Measurements from ENCODE around the gene HOXB4. TPM values are rescaled to one million over a fixed set of nuclear protein-coding genes. Genes with fewer than 3 reads are reported as not detected.

Gene HOXB4
- total RNA-seq, 1 donor from 2014 or later = 3.3 TPM

DNA sequence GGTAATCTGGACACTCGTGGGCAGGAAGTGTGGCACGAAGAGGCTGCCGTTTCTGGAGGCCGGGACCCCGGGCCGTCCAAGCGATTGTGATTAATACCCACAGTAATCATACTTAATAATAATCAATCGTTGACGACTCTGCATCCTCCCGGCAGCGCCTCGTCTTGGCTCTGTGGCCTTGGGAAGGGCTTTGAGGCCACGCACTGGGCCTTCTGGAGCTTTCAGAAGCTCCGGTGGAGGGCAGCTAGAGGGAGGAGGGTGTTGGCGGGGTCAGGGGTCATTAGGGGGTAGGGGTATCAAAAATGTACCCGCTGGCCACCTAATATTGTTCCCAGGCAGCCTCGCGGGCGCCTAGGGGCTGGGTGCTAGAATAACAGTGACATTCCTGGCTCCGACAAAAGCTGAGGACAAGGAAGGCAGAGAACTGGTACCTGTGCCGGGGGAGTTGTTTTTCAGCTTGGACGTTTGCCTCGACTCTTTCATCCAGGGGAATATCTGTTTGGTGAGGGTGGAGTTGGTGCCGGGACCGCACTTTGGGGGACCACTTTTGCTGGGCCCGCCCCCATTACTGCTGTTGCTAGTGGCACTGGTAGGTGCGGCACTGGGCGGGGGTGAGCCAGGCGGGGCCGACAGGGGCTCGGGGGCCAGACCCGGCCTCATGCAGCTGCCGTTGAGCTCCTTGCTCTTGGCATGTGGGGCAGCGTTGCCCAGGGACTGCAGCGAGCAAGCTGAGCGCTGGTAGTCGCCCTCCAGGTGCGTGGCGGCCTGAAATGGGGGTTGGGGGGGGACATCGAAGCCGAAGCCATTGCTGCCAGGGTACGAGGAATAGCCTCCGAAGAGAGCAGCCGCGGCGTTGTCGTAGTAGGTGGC, 26.3 kb downstream of the HOXB4 start:
- no peak overlapping the region for H3K27ac Mint-ChIP-seq
- no peak for DNase-seq (ENCODE audit: low spot score)
- no peak overlapping the region for H3K4me3 Mint-ChIP-seq (ENCODE audit: low read depth)
- H3K36me3 Mint-ChIP-seq (ENCODE audit: low read depth) = peaks cover 7% of the 10 kb centered on the region
- intact Hi-C loops (cut with micrococcal nuclease) = no loop called here
- peaks cover 19% of the 10 kb centered on the region for H3K27me3 Mint-ChIP-seq (ENCODE audit: low read depth)
- H3K9me3 Mint-ChIP-seq = no peaks in the 10 kb centered on the region
- peaks cover 29% of the 10 kb centered on the region for H3K4me1 Mint-ChIP-seq (ENCODE audit: low read depth)

GRCh38 chr17:48551214-48551555, 27.0 kb downstream of the HOXB4 start:
- no peak overlapping the region for H3K4me3 Mint-ChIP-seq (ENCODE audit: low read depth)
- intact Hi-C loops (cut with micrococcal nuclease) = no loop called here
- DNase-seq (ENCODE audit: low spot score) = no peak
- peaks cover 12% of the 10 kb centered on the region for H3K27me3 Mint-ChIP-seq (ENCODE audit: low read depth)
- no peaks in the 10 kb centered on the region for H3K9me3 Mint-ChIP-seq
- peaks cover 36% of the 10 kb centered on the region for H3K4me1 Mint-ChIP-seq (ENCODE audit: low read depth)
- no peak overlapping the region for H3K27ac Mint-ChIP-seq
- peaks cover 7% of the 10 kb centered on the region for H3K36me3 Mint-ChIP-seq (ENCODE audit: low read depth)

DNA sequence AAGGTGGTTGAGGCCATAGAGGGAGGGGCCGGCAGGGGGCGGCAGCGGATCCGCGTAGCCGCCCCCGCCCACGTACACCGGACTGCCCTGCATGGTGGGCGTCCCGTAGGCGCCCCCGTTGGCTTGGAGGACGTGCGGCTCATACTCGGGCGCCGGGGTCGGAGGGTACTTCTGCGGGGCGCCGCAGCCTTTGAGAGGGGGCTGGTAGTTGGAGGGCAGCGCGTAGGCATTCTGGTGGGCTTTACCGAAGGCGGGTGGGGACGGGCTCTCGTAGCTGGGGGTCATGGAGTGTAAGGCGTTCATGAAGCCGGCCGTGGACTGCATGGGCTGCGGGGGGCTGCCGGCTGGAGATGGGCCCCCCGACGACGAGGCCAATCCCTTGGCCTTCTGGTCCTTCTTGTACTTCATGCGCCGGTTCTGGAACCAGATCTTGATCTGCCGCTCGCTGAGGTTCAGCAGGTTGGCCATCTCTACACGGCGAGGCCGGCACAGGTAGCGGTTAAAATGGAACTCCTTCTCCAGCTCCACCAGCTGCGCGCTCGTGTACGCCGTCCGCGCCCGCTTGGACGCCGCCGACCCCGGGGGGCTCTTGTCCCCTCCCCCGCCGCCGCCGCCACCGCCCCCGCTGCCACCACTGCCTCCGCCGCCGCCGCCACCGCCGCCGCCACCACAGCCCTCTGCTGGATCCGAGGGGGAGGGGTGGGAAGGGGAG, 27.5 kb downstream of the HOXB4 start:
- Mint-ChIP-seq H3K36me3 (ENCODE audit: low read depth) (peaks cover 7% of the 10 kb centered on the region), H3K27me3 (ENCODE audit: low read depth) (peaks cover 8% of the 10 kb centered on the region), H3K4me3 (ENCODE audit: low read depth) (no peak overlapping the region), H3K9me3 (no peaks in the 10 kb centered on the region), H3K27ac (no peak overlapping the region), H3K4me1 (ENCODE audit: low read depth) (peaks cover 39% of the 10 kb centered on the region)
- no peak for DNase-seq (ENCODE audit: low spot score)
- intact Hi-C loops (cut with micrococcal nuclease) = no loop called here

GRCh38 chr17:48549914-48550501, 28.1 kb downstream of the HOXB4 start:
- H3K36me3 Mint-ChIP-seq (ENCODE audit: low read depth) = peaks cover 7% of the 10 kb centered on the region
- peaks cover 4% of the 10 kb centered on the region for H3K27me3 Mint-ChIP-seq (ENCODE audit: low read depth)

DNA sequence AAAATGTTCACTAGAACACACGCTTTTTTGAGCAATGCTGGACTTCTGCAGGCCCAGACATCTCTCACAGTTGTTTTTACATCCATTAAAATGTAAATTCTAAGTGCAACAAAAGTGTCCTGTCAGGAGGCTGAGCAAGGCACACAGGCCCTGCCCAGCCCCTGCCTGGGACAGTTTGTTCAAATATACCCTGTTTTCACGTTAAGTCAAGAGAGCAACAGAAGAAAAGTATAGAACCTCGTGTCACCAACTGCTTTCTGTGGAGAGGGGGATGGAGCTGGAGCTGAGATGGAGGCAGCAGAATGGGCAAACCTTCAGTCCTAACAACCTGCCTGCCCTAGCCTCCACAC, 28.9 kb downstream of the HOXB4 start:
- Mint-ChIP-seq H3K27ac (no peak overlapping the region), H3K27me3 (ENCODE audit: low read depth) (peaks cover 2% of the 10 kb centered on the region), H3K4me3 (ENCODE audit: low read depth) (no peak overlapping the region), H3K9me3 (no peaks in the 10 kb centered on the region), H3K4me1 (ENCODE audit: low read depth) (peaks cover 37% of the 10 kb centered on the region), H3K36me3 (ENCODE audit: low read depth) (peaks cover 7% of the 10 kb centered on the region)
- no peak for DNase-seq (ENCODE audit: low spot score)
- intact Hi-C loops (cut with micrococcal nuclease) = no loop called here

More at GRCh38 chr17:48549914-48550501, 28.1 kb downstream of the HOXB4 start:
- Mint-ChIP-seq H3K4me1 (ENCODE audit: low read depth) (peaks cover 40% of the 10 kb centered on the region), H3K9me3 (no peaks in the 10 kb centered on the region), H3K4me3 (ENCODE audit: low read depth) (no peak overlapping the region), H3K27ac (no peak overlapping the region)
- DNase-seq (ENCODE audit: low spot score) = no peak
- intact Hi-C loops (cut with micrococcal nuclease) = no loop called here

GRCh38 chr17:48548523-48549280, 29.4 kb downstream of the HOXB4 start:
- Mint-ChIP-seq H3K27me3 (ENCODE audit: low read depth) (peaks cover 2% of the 10 kb centered on the region), H3K4me3 (ENCODE audit: low read depth) (peak overlapping the region; percentile 57), H3K4me1 (ENCODE audit: low read depth) (peaks cover 39% of the 10 kb centered on the region), H3K9me3 (no peaks in the 10 kb centered on the region), H3K27ac (peak overlapping the region; percentile 82), H3K36me3 (ENCODE audit: low read depth) (peaks cover 6% of the 10 kb centered on the region)
- no peak for DNase-seq (ENCODE audit: low spot score)
- intact Hi-C loops (cut with micrococcal nuclease) = no loop called here

GRCh38 chr17:48547808-48548522, 30.2 kb downstream of the HOXB4 start:
- H3K27me3 Mint-ChIP-seq (ENCODE audit: low read depth) = peaks cover 1% of the 10 kb centered on the region
- peak overlapping the region; percentile 57 for H3K4me3 Mint-ChIP-seq (ENCODE audit: low read depth)
- peaks cover 5% of the 10 kb centered on the region for H3K36me3 Mint-ChIP-seq (ENCODE audit: low read depth)
- H3K9me3 Mint-ChIP-seq = no peaks in the 10 kb centered on the region
- H3K27ac Mint-ChIP-seq = peak overlapping the region; percentile 82
- peaks cover 39% of the 10 kb centered on the region for H3K4me1 Mint-ChIP-seq (ENCODE audit: low read depth)
- intact Hi-C loops (cut with micrococcal nuclease) = loop anchor here (2.0 kb wide), 2 partner anchors 31 to 37 kb away; partner anchors contain the start of gene HOXB4
- peak; percentile 33 for DNase-seq (ENCODE audit: low spot score)

GRCh38 chr17:48546924-48547807, 31.0 kb downstream of the HOXB4 start:
- Mint-ChIP-seq H3K4me3 (ENCODE audit: low read depth) (peak overlapping the region; percentile 56), H3K9me3 (no peaks in the 10 kb centered on the region), H3K27me3 (ENCODE audit: low read depth) (peaks cover 1% of the 10 kb centered on the region), H3K36me3 (ENCODE audit: low read depth) (peaks cover 11% of the 10 kb centered on the region), H3K4me1 (ENCODE audit: low read depth) (peaks cover 39% of the 10 kb centered on the region), H3K27ac (peak overlapping the region; percentile 82)
- intact Hi-C loops (cut with micrococcal nuclease) = loop anchor here (2.0 kb wide), 2 partner anchors 32 to 36 kb away; partner anchors contain the start of gene HOXB4
- no peak for DNase-seq (ENCODE audit: low spot score)

GRCh38 chr17:48546137-48546923, 31.8 kb downstream of the HOXB4 start:
- Mint-ChIP-seq H3K27ac (peak overlapping the region; percentile 82), H3K27me3 (ENCODE audit: low read depth) (peaks cover 1% of the 10 kb centered on the region), H3K36me3 (ENCODE audit: low read depth) (peaks cover 15% of the 10 kb centered on the region), H3K4me3 (ENCODE audit: low read depth) (peak overlapping the region; percentile 56), H3K9me3 (no peaks in the 10 kb centered on the region), H3K4me1 (ENCODE audit: low read depth) (peaks cover 39% of the 10 kb centered on the region)
- no peak for DNase-seq (ENCODE audit: low spot score)
- intact Hi-C loops (cut with micrococcal nuclease) = loop anchor here (2.0 kb wide), 2 partner anchors 32 to 36 kb away; partner anchors contain the start of gene HOXB4

- intact Hi-C loops (cut with micrococcal nuclease) = no loop called here
- no peak for DNase-seq (ENCODE audit: low spot score)
Observed at GRCh38 chr17:48545539-48545938, 32.6 kb downstream of the HOXB4 start.

GRCh38 chr17:48545022-48545375, 33.2 kb downstream of the HOXB4 start, which contains the start of gene HOXB2:
Gene HOXB2, minus strand, starts transcription at chr17:48545109. Its CDS starts 198 bp downstream, at chr17:48544911.
- Mint-ChIP-seq H3K4me1 (ENCODE audit: low read depth) (peaks cover 43% of the 10 kb centered on the region), H3K9me3 (no peaks in the 10 kb centered on the region), H3K36me3 (ENCODE audit: low read depth) (peaks cover 17% of the 10 kb centered on the region), H3K27ac (peak within 1 kb of the TSS; percentile 94), H3K27me3 (ENCODE audit: low read depth) (peaks cover 1% of the 10 kb centered on the region), H3K4me3 (ENCODE audit: low read depth) (peak within 1 kb of the TSS; percentile 94)
- intact Hi-C loops (cut with micrococcal nuclease) = no loop called here
- DNase-seq (ENCODE audit: low spot score) = no peak

More at GRCh38 chr17:48545539-48545938, 32.6 kb downstream of the HOXB4 start:
- Mint-ChIP-seq H3K9me3 (no peaks in the 10 kb centered on the region), H3K27me3 (ENCODE audit: low read depth) (peaks cover 1% of the 10 kb centered on the region), H3K36me3 (ENCODE audit: low read depth) (peaks cover 19% of the 10 kb centered on the region), H3K4me1 (ENCODE audit: low read depth) (peaks cover 43% of the 10 kb centered on the region), H3K4me3 (ENCODE audit: low read depth) (peak overlapping the region; percentile 94), H3K27ac (peak overlapping the region; percentile 43)

All from activated T-helper 2 cell treated with anti-CD3 and anti-CD28 coated beads, Interferon-gamma antibody, Interleukin-2, Interleukin-4, amounts not matched to agents 10 μg/mL and 5 μg/mL and 100 μg/mL, durations not matched to agents 14 hours and 24 hours and 36 hours (primary cell).